Measurements from ENCODE around the gene RAB5B.

RAB5B gene

GRCh38 chr12:55938826-55939501 lies 34.9 kb upstream of the RAB5B start:
- no peak overlapping the region for H2AFZ ChIP-seq (ENCODE audit: low read length)
- no peaks in the 10 kb centered on the region for H3K79me2 ChIP-seq (ENCODE audit: insufficient read depth, low read length)
- no peak overlapping the region for H3K4me2 ChIP-seq (ENCODE audit: low read length)
- no peaks in the 10 kb centered on the region for H4K20me1 ChIP-seq (ENCODE audit: insufficient read depth, low read length)
- peaks cover 10% of the 10 kb centered on the region for H3F3A ChIP-seq (ENCODE audit: insufficient read depth, low read length)
- no peaks in the 10 kb centered on the region for H3K9me2 ChIP-seq (ENCODE audit: low read depth, low read length)
- no peaks in the 10 kb centered on the region for H3K9me3 ChIP-seq (ENCODE audit: low read length)
- no peak overlapping the region; the same call in 1 of the 2 replicates for H3K9ac ChIP-seq (ENCODE audit: low read length)
- TF ChIP-seq EZH2 (IDR thresholded peaks at IDR 0.05; ENCODE audit: borderline replicate concordance, low read length): no peak
- TF ChIP-seq, protein P1, sequence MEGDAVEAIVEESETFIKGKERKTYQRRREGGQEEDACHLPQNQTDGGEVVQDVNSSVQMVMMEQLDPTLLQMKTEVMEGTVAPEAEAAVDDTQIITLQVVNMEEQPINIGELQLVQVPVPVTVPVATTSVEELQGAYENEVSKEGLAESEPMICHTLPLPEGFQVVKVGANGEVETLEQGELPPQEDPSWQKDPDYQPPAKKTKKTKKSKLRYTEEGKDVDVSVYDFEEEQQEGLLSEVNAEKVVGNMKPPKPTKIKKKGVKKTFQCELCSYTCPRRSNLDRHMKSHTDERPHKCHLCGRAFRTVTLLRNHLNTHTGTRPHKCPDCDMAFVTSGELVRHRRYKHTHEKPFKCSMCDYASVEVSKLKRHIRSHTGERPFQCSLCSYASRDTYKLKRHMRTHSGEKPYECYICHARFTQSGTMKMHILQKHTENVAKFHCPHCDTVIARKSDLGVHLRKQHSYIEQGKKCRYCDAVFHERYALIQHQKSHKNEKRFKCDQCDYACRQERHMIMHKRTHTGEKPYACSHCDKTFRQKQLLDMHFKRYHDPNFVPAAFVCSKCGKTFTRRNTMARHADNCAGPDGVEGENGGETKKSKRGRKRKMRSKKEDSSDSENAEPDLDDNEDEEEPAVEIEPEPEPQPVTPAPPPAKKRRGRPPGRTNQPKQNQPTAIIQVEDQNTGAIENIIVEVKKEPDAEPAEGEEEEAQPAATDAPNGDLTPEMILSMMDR (IDR thresholded peaks at IDR 0.05; ENCODE audit: low read length): no peak
- peaks cover 98% of the 10 kb centered on the region for H3K36me3 ChIP-seq (ENCODE audit: insufficient read depth, low read length)
- peak overlapping the region; percentile 45 for H3K27ac ChIP-seq (ENCODE audit: low read depth, low read length, poor library complexity, severe bottlenecking)
- peaks cover 10% of the 10 kb centered on the region for H3K4me1 ChIP-seq (ENCODE audit: insufficient read depth, low read length, severe bottlenecking)
- no peaks in the 10 kb centered on the region for H3K27me3 ChIP-seq (ENCODE audit: insufficient read depth, low read length)
- no peak overlapping the region for H3K4me3 ChIP-seq (ENCODE audit: low read depth, low read length, poor library complexity, severe bottlenecking)

DNA sequence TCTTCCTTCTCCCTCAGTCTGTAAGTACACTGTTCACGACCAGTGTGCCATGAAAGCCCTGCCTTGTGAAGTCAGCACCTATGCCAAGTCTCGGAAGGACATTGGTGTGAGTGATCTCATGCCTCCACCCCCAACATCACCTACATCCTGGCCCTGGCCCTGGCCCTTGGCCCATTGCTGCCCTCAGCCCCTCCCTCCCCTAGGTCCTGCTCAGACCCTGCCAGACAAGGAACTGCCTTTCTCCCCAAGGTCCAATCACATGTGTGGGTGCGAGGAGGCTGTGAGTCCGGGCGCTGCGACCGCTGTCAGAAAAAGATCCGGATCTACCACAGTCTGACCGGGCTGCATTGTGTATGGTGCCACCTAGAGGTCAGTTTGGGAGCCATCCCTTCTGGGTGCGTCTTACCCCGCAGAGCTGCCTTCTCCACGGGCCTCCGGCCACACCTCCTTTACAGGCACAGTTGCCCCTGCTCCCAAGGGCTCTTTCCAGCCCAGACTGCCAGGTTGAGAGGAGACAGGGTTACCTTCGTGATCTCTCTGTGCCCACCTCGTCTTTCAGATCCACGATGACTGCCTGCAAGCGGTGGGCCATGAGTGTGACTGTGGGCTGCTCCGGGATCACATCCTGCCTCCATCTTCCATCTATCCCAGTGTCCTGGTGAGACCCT lies 33.7 kb upstream of the RAB5B start:
- H3K4me2 ChIP-seq (ENCODE audit: low read length): peak overlapping the region; percentile 34; the same call in 1 of the 2 replicates
- H3K27ac ChIP-seq (ENCODE audit: low read depth, low read length, poor library complexity, severe bottlenecking): peak overlapping the region; percentile 45
- no peaks in the 10 kb centered on the region for H4K20me1 ChIP-seq (ENCODE audit: insufficient read depth, low read length)
- H3K79me2 ChIP-seq (ENCODE audit: insufficient read depth, low read length): no peaks in the 10 kb centered on the region
- peaks cover 10% of the 10 kb centered on the region for H3F3A ChIP-seq (ENCODE audit: insufficient read depth, low read length)
- H3K36me3 ChIP-seq (ENCODE audit: insufficient read depth, low read length): peaks cover 97% of the 10 kb centered on the region
- H3K9me2 ChIP-seq (ENCODE audit: low read depth, low read length): no peaks in the 10 kb centered on the region
- no peaks in the 10 kb centered on the region for H3K9me3 ChIP-seq (ENCODE audit: low read length)
- H3K4me1 ChIP-seq (ENCODE audit: insufficient read depth, low read length, severe bottlenecking): peaks cover 7% of the 10 kb centered on the region
- no peak overlapping the region for H3K4me3 ChIP-seq (ENCODE audit: low read depth, low read length, poor library complexity, severe bottlenecking)
- no peak overlapping the region; the same call in 1 of the 2 replicates for H3K9ac ChIP-seq (ENCODE audit: low read length)
- TF ChIP-seq, protein P1 (IDR thresholded peaks at IDR 0.05; ENCODE audit: low read length): peak; percentile 87
- TF ChIP-seq EZH2 (IDR thresholded peaks at IDR 0.05; ENCODE audit: borderline replicate concordance, low read length): no peak
- H2AFZ ChIP-seq (ENCODE audit: low read length): no peak overlapping the region
- no peaks in the 10 kb centered on the region for H3K27me3 ChIP-seq (ENCODE audit: insufficient read depth, low read length)

DNA sequence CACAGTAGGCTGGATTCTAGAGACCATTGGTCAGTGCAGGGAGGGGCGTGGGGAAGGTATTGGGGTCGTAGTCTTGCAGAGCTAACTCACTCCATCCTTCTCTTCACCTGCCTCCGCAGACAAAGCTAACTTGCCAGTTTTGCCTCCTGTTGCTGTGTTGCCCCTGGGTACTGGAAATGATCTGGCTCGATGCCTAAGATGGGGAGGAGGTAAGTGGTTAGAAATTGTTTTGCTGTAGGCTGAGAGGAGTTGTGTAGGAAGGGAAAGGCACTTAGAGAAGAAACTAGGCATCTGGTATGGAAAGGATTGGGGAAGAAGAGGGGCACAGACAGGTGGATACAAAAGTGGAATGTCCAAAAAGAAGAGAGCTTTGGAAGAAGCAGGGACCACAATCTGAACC lies 31.8 kb upstream of the RAB5B start:
- Histone ChIP-seq H3K4me1 (ENCODE audit: insufficient read depth, low read length, severe bottlenecking) (peaks cover 7% of the 10 kb centered on the region), H3K36me3 (ENCODE audit: insufficient read depth, low read length) (peaks cover 96% of the 10 kb centered on the region), H3K4me3 (ENCODE audit: low read depth, low read length, poor library complexity, severe bottlenecking) (no peak overlapping the region), H3K79me2 (ENCODE audit: insufficient read depth, low read length) (no peaks in the 10 kb centered on the region), H3K9me2 (ENCODE audit: low read depth, low read length) (no peaks in the 10 kb centered on the region), H3K27ac (ENCODE audit: low read depth, low read length, poor library complexity, severe bottlenecking) (no peak overlapping the region), H3K9ac (ENCODE audit: low read length) (no peak overlapping the region), H3K27me3 (ENCODE audit: insufficient read depth, low read length) (no peaks in the 10 kb centered on the region), H3K4me2 (ENCODE audit: low read length) (no peak overlapping the region), H3F3A (ENCODE audit: insufficient read depth, low read length) (peaks cover 10% of the 10 kb centered on the region), H3K9me3 (ENCODE audit: low read length) (no peaks in the 10 kb centered on the region), H4K20me1 (ENCODE audit: insufficient read depth, low read length) (no peaks in the 10 kb centered on the region), H2AFZ (ENCODE audit: low read length) (no peak overlapping the region)
- TF ChIP-seq EZH2 (IDR thresholded peaks at IDR 0.05; ENCODE audit: borderline replicate concordance, low read length): no peak
- TF ChIP-seq, protein P1 (IDR thresholded peaks at IDR 0.05; ENCODE audit: low read length): no peak

Measured in OCI-LY1 (cell line).